OCI-LY7 (cell line): ENCODE measurements around the gene INHBE. TPM values are rescaled to one million over a fixed set of nuclear protein-coding genes. Genes with fewer than 3 reads are reported as not detected.
"Not testable (repeated sequence)": the region's sequence is repeated elsewhere in the genome, so short reads cannot be mapped to it uniquely, and the experiment has no call there.

Experiments
- Bru-seq: library from RNA; stranded (reverse); fragments of 400-500 nt; gene quantifications from one replicate; lab custom pipeline; 2021; lab: Mats Ljungman, UMichigan
- BruChase-seq, 2 experiments: library from RNA; stranded (reverse); fragments of 400-500 nt; gene quantifications; one replicate each; lab custom pipeline; 2021; lab: Mats Ljungman, UMichigan
- BruUV-seq: library from RNA; stranded (reverse); fragments of 400-500 nt; replicated peaks from 2 replicates; lab custom pipeline; 2021; lab: Mats Ljungman, UMichigan
- CTCF ChIA-PET: fragments of 300-600 bp; sonication (Branson Sonifier 250); formaldehyde crosslinking; loops from one replicate; lab custom pipeline; 2022; ENCODE audit warnings: antibody characterized with exemption; ENCODE audit not compliant: unreplicated experiment; lab: Charles Lee
- POLR2A ChIA-PET: fragments of 300-600 bp; sonication (Branson Sonifier 250); formaldehyde crosslinking; loops from one replicate; lab custom pipeline; 2022; ENCODE audit warnings: antibody characterized with exemption; lab: Charles Lee
- DNase-seq: peaks from one replicate; pipeline ENCODE4 v3.0.0-alpha.2; 2015; ENCODE audit warnings: low spot score
- H2AFZ ChIP-seq: fragments of 200-600 bp; sonication (generic), shearing (Covaris generic); 2 replicates; pipeline ENCODE4 v1.6.1; 2014; ENCODE audit warnings: mild to moderate bottlenecking, antibody characterized with exemption, low read length, moderate library complexity
- H3K27ac ChIP-seq: fragments of 200-600 bp; sonication (generic); 2 replicates; pipeline ENCODE4 v1.5.1; 2014; ENCODE audit warnings: mixed run types, low read depth, mild to moderate bottlenecking, moderate library complexity, low read length, inconsistent platforms; ENCODE audit not compliant: poor library complexity, severe bottlenecking
- H3K36me3 ChIP-seq: fragments of 200-600 bp; sonication (generic); 2 replicates; pipeline ENCODE4 v1.6.1; 2014; ENCODE audit warnings: mild to moderate bottlenecking, antibody characterized with exemption, low read length, moderate library complexity, mixed read lengths; ENCODE audit not compliant: insufficient read depth
- H3K4me1 ChIP-seq: fragments of 200-600 bp; sonication (generic); 2 replicates; pipeline ENCODE4 v1.5.1; 2014; ENCODE audit warnings: mild to moderate bottlenecking, low read length; ENCODE audit not compliant: insufficient read depth, poor library complexity, severe bottlenecking
- H3K4me2 ChIP-seq: fragments of 200-600 bp; sonication (generic); 2 replicates; pipeline ENCODE4 v1.6.1; 2014; ENCODE audit warnings: mild to moderate bottlenecking, low read length
- H3K4me3 ChIP-seq: fragments of 200-600 bp; sonication (generic); 2 replicates; pipeline ENCODE4 v1.5.1; 2014; ENCODE audit warnings: mild to moderate bottlenecking, low read depth, low read length; ENCODE audit not compliant: poor library complexity, severe bottlenecking
- H3K79me2 ChIP-seq: fragments of 200-600 bp; sonication (generic); 2 replicates; pipeline ENCODE4 v1.6.1; 2016; ENCODE audit warnings: low read depth, mild to moderate bottlenecking, low read length, moderate library complexity, mixed read lengths; ENCODE audit not compliant: insufficient read depth
- H3K9me2 ChIP-seq: fragments of 200-600 bp; sonication (generic); 2 replicates; pipeline ENCODE4 v1.6.1; 2016; ENCODE audit warnings: mild to moderate bottlenecking, low read length, mixed read lengths; ENCODE audit not compliant: insufficient read depth
- H3K9me3 ChIP-seq: fragments of 200-600 bp; sonication (generic); 2 replicates; pipeline ENCODE4 v1.6.1; 2014; ENCODE audit warnings: mild to moderate bottlenecking, mixed run types, low read length, mixed read lengths
- H4K20me1 ChIP-seq: fragments of 200-600 bp; sonication (generic); 2 replicates; pipeline ENCODE4 v1.6.1; 2014; ENCODE audit warnings: mild to moderate bottlenecking, antibody characterized with exemption, low read length, moderate library complexity, mixed read lengths; ENCODE audit not compliant: insufficient read depth
- CTCF ChIP-seq: fragments of 200-600 bp; sonication (generic); conservative IDR thresholded peaks from 2 replicates; pipeline ENCODE4 v1.5.1; 2014; ENCODE audit warnings: mild to moderate bottlenecking, antibody characterized with exemption, low read length, moderate library complexity, mixed read lengths
- EZH2phosphoT487 ChIP-seq: fragments of 200-600 bp; sonication (generic); IDR thresholded peaks from 2 replicates; pipeline ENCODE4 v1.6.1; 2018; ENCODE audit warnings: low read depth, borderline replicate concordance, mild to moderate bottlenecking, mixed run types, antibody characterized with exemption, low read length, moderate library complexity, mixed read lengths
- intact Hi-C: fragments of 100-400 bp; cut with micrococcal nuclease; formaldehyde crosslinking; loops from one replicate; pipeline ENCODE4 v1.10.0; 2022; ENCODE audit not compliant: unreplicated experiment
- long read RNA-seq: library from polyadenylated mRNA; stranded (forward); transcript quantifications from one replicate; pipeline ENCODE4 v2.0.0, GENCODE V29; 2022
- total RNA-seq, 2 experiments: library from RNA; depleted of rRNA in 1 of 2; stranded (reverse); fragments of >200 nt in 1 of 2; shearing (Covaris generic) in 1 of 2; gene quantifications; 2 replicates each; pipeline ENCODE4 v1.2.3, GENCODE V29; 2014 to 2022

INHBE gene
- 3.2 and 3.9 TPM in 2 replicates for total RNA-seq (2014; rRNA removed; shearing (Covaris generic))
- total RNA-seq (2022): 3.4 and 4.0 TPM in 2 replicates
- percentile 24 among the genes with signal in this experiment for Bru-seq, nascent RNA
- BruChase-seq, experiment 1, labeled RNA remaining after a 6-hour chase: percentile 24 among the genes with signal in this experiment
- BruChase-seq, experiment 2, labeled RNA remaining after a 2-hour chase: percentile 28 among the genes with signal in this experiment
- long read RNA-seq: 0 reads

GRCh38 chr12:57454566-57455373 is at the start of gene INHBE:
INHBE (plus strand) TSS chr12:57455307; CDS start chr12:57455537, 230 bp downstream.
- Histone ChIP-seq H3K4me3 (peak within 1 kb of the TSS; percentile 42), H3K27ac (no peak within 1 kb of the TSS), H3K9me2 (no peaks in the 10 kb centered on the region), H3K36me3 (no peaks in the 10 kb centered on the region), H3K4me2 (peak within 1 kb of the TSS; percentile 58), H3K9me3 (no peaks in the 10 kb centered on the region), H3K79me2 (no peaks in the 10 kb centered on the region), H4K20me1 (no peaks in the 10 kb centered on the region), H3K4me1 (peaks cover 41% of the 10 kb centered on the region), H2AFZ (peak within 1 kb of the TSS; percentile 23; the same call in 1 of the 2 replicates)
- TF ChIP-seq CTCF (no peak), EZH2phosphoT487 (no peak)
- intact Hi-C loops: no loop called here
- CTCF ChIA-PET: interaction anchor here (0.6 to 2.2 kb wide), 11 partner anchors 10 to 241 kb away, joined by 3 to 14 read pairs (median 5); no protein-coding TSS in a partner anchor
- no TSS peak for BruUV-seq
- DNase-seq: peak; percentile 58
- POLR2A ChIA-PET: interaction anchor here (0.6 to 2.1 kb wide), 9 partner anchors 8 to 943 kb away, joined by 3 to 7 read pairs (median 4); partner anchors contain the start of gene SHMT2

GRCh38 chr12:57410534-57410933 is 44.6 kb upstream of the INHBE start:
- intact Hi-C loops: no loop called here
- no TSS peak for BruUV-seq
- Histone ChIP-seq H3K9me3 (no peaks in the 10 kb centered on the region), H4K20me1 (no peaks in the 10 kb centered on the region), H2AFZ (no peak overlapping the region), H3K4me3 (no peak overlapping the region), H3K9me2 (no peaks in the 10 kb centered on the region), H3K36me3 (peaks cover 14% of the 10 kb centered on the region; the same call in 1 of the 2 replicates), H3K79me2 (peaks cover 11% of the 10 kb centered on the region; the same call in 1 of the 2 replicates), H3K4me1 (no peaks in the 10 kb centered on the region), H3K4me2 (no peak overlapping the region), H3K27ac (no peak overlapping the region)
- POLR2A ChIA-PET: interaction anchor here (0.6 to 2.3 kb wide), 7 partner anchors 9 to 82 kb away, joined by 3 to 7 read pairs (median 5); no protein-coding TSS in a partner anchor
- DNase-seq: no peak
- CTCF ChIA-PET: interaction anchor here (1.0 kb wide), 1 partner anchor 9 kb away, joined by 3 read pairs; no protein-coding TSS in a partner anchor
- TF ChIP-seq EZH2phosphoT487 (no peak), CTCF (no peak)

GRCh38 chr12:57414160-57414559 is 40.9 kb upstream of the INHBE start:
- H3K4me1 ChIP-seq, H3K27ac ChIP-seq, CTCF ChIA-PET, H3K4me3 ChIP-seq, H3K9me2 ChIP-seq, H4K20me1 ChIP-seq, intact Hi-C loops, DNase-seq, H3K79me2 ChIP-seq, BruUV-seq, H3K9me3 ChIP-seq, H2AFZ ChIP-seq, H3K4me2 ChIP-seq: not testable (repeated sequence)
- POLR2A ChIA-PET: interaction anchor here (0.6 to 0.7 kb wide), 3 partner anchors 16 to 815 kb away, joined by 3 to 5 read pairs (median 3); no protein-coding TSS in a partner anchor
- peaks cover 19% of the 10 kb centered on the region; the same call in 1 of the 2 replicates for H3K36me3 ChIP-seq
